Activated T-cell treated with anti-CD3 and anti-CD28 coated beads, Interleukin-2, amount 50 U/mL, for 72 hours (primary cell): ENCODE data around the gene TXNRD2. TPM values are rescaled to one million over a fixed set of nuclear protein-coding genes. Genes with fewer than 3 reads are reported as not detected.

Source experiments
- ATAC-seq, 2 donors: fragments of 150-1000 bp; cut with Tn5 transposase; replicated peaks in 1 of 2; 2 replicates each; pipeline ENCODE4 v1.10.0; 2021; ENCODE audit warnings: moderate library complexity in 2 of 2, mild to moderate bottlenecking in 1 of 2
- DNase-seq, 2 donors: peaks; one replicate each; pipeline ENCODE4 v3.0.0; 2021 to 2022; ENCODE audit warnings: mixed read lengths in 1 of 2
- H3K27ac Mint-ChIP-seq: one replicate; pipeline ENCODE4 v1.8.0; 2022; ENCODE audit warnings: mild to moderate bottlenecking, moderate library complexity, mixed read lengths
- H3K27me3 Mint-ChIP-seq: one replicate; pipeline ENCODE4 v1.8.0; 2022; ENCODE audit warnings: low read depth, mixed read lengths
- H3K36me3 Mint-ChIP-seq, 2 donors: one replicate each; pipeline ENCODE4 v1.8.0; 2022; ENCODE audit warnings: mixed read lengths in 2 of 2, mild to moderate bottlenecking in 1 of 2; ENCODE audit not compliant: insufficient read depth in 2 of 2
- H3K4me1 Mint-ChIP-seq: one replicate; pipeline ENCODE4 v1.8.0; 2022; ENCODE audit warnings: low read depth, mixed read lengths
- H3K4me3 Mint-ChIP-seq, 2 donors: one replicate each; pipeline ENCODE4 v1.8.0; 2022; ENCODE audit warnings: mild to moderate bottlenecking in 2 of 2, mixed read lengths in 2 of 2, moderate library complexity in 2 of 2
- H3K9me3 Mint-ChIP-seq, 2 donors: one replicate each; pipeline ENCODE4 v1.8.0; 2022; ENCODE audit warnings: mixed read lengths in 2 of 2
- total RNA-seq, 2 donors: library from RNA; stranded (reverse); gene quantifications; one replicate each; pipeline ENCODE4 v1.2.3, GENCODE V29; 2022

TXNRD2 gene
- total RNA-seq, 2 donors from 2014 or later = 21.3 to 23.4 TPM

GRCh38 chr22:19966908-19967750 lies 25.5 kb upstream of the TXNRD2 start:
- ATAC-seq (no peak), DNase-seq (no peak)
- H3K36me3 Mint-ChIP-seq = peaks cover 3 to 4% of the 10 kb centered on the region in 2 donors
- H3K4me1 Mint-ChIP-seq = peaks cover 5% of the 10 kb centered on the region
- H3K9me3 Mint-ChIP-seq = no peaks in the 10 kb centered on the region
- H3K27me3 Mint-ChIP-seq = no peaks in the 10 kb centered on the region
- H3K4me3 Mint-ChIP-seq = no peak overlapping the region
- peak overlapping the region; percentile 30 for H3K27ac Mint-ChIP-seq

GRCh38 chr22:19965771-19966709 lies 24.4 kb upstream of the TXNRD2 start:
- Mint-ChIP-seq H3K27me3 (no peaks in the 10 kb centered on the region), H3K27ac (no peak overlapping the region), H3K4me1 (peaks cover 7% of the 10 kb centered on the region), H3K4me3 (no peak overlapping the region), H3K36me3 (peaks cover 3 to 4% of the 10 kb centered on the region in 2 donors), H3K9me3 (no peaks in the 10 kb centered on the region)
- DNase-seq (no peak), ATAC-seq (no peak)

GRCh38 chr22:19964701-19965386 lies 23.2 kb upstream of the TXNRD2 start:
- no peak overlapping the region for H3K4me3 Mint-ChIP-seq
- no peak overlapping the region for H3K27ac Mint-ChIP-seq
- no peaks in the 10 kb centered on the region for H3K27me3 Mint-ChIP-seq
- ATAC-seq (no peak), DNase-seq (no peak)
- H3K4me1 Mint-ChIP-seq = peaks cover 7% of the 10 kb centered on the region
- H3K9me3 Mint-ChIP-seq = no peaks in the 10 kb centered on the region
- peaks cover 3 to 4% of the 10 kb centered on the region in 2 donors for H3K36me3 Mint-ChIP-seq

GRCh38 chr22:19963863-19964642 lies 22.4 kb upstream of the TXNRD2 start:
- H3K9me3 Mint-ChIP-seq = no peaks in the 10 kb centered on the region
- ATAC-seq (no peak), DNase-seq (no peak)
- H3K4me3 Mint-ChIP-seq = no peak overlapping the region
- H3K27me3 Mint-ChIP-seq = no peaks in the 10 kb centered on the region
- H3K27ac Mint-ChIP-seq = no peak overlapping the region
- peaks cover 7% of the 10 kb centered on the region for H3K4me1 Mint-ChIP-seq
- H3K36me3 Mint-ChIP-seq = peaks cover 3 to 4% of the 10 kb centered on the region in 2 donors

- no peaks in the 10 kb centered on the region for H3K9me3 Mint-ChIP-seq
- H3K36me3 Mint-ChIP-seq = peaks cover 3 to 4% of the 10 kb centered on the region in 2 donors
- H3K4me1 Mint-ChIP-seq = peaks cover 7% of the 10 kb centered on the region
- H3K27me3 Mint-ChIP-seq = no peaks in the 10 kb centered on the region
- DNase-seq (peak in 1 of 2 donors; percentile 57), ATAC-seq (peak in 1 of 2 donors; percentile 74)
- no peak overlapping the region for H3K27ac Mint-ChIP-seq
- H3K4me3 Mint-ChIP-seq = no peak overlapping the region
Measured at GRCh38 chr22:19962909-19963806, 21.5 kb upstream of the TXNRD2 start.

GRCh38 chr22:19962246-19962908 lies 20.8 kb upstream of the TXNRD2 start:
- DNase-seq = peak; percentile 58 to 73
- H3K4me3 Mint-ChIP-seq = no peak overlapping the region
- H3K27me3 Mint-ChIP-seq = no peaks in the 10 kb centered on the region
- ATAC-seq = peak; percentile 76 to 80
- H3K9me3 Mint-ChIP-seq = no peaks in the 10 kb centered on the region
- peaks cover 7% of the 10 kb centered on the region for H3K4me1 Mint-ChIP-seq
- H3K36me3 Mint-ChIP-seq = peaks cover 3 to 4% of the 10 kb centered on the region in 2 donors
- no peak overlapping the region for H3K27ac Mint-ChIP-seq

- no peak overlapping the region for H3K4me3 Mint-ChIP-seq
- H3K27me3 Mint-ChIP-seq = no peaks in the 10 kb centered on the region
- H3K27ac Mint-ChIP-seq = no peak overlapping the region
- peaks cover 7% of the 10 kb centered on the region for H3K4me1 Mint-ChIP-seq
- peaks cover under 1 to 4% of the 10 kb centered on the region in 2 donors for H3K36me3 Mint-ChIP-seq
- ATAC-seq = peak in 1 of 2 donors; percentile 3
- H3K9me3 Mint-ChIP-seq = no peaks in the 10 kb centered on the region
- no peak for DNase-seq
Measured at GRCh38 chr22:19961868-19962245, 20.2 kb upstream of the TXNRD2 start.

- no peak overlapping the region for H3K27ac Mint-ChIP-seq
- H3K4me3 Mint-ChIP-seq = no peak overlapping the region
- peaks cover 7% of the 10 kb centered on the region for H3K4me1 Mint-ChIP-seq
- ATAC-seq = no peak
- no peak for DNase-seq
- H3K9me3 Mint-ChIP-seq = no peaks in the 10 kb centered on the region
- peaks cover 0 to 4% of the 10 kb centered on the region in 2 donors for H3K36me3 Mint-ChIP-seq
- no peaks in the 10 kb centered on the region for H3K27me3 Mint-ChIP-seq
Measured at GRCh38 chr22:19961201-19961580, 19.6 kb upstream of the TXNRD2 start.

- Mint-ChIP-seq H3K36me3 (peaks cover 0 to 4% of the 10 kb centered on the region in 2 donors), H3K27me3 (no peaks in the 10 kb centered on the region), H3K27ac (no peak overlapping the region), H3K4me3 (no peak overlapping the region), H3K4me1 (peaks cover 9% of the 10 kb centered on the region), H3K9me3 (no peaks in the 10 kb centered on the region)
- DNase-seq = no peak
- ATAC-seq = peak in 1 of 2 donors; percentile 16
Measured at GRCh38 chr22:19960491-19961200, 19.0 kb upstream of the TXNRD2 start.

GRCh38 chr22:19959587-19960490 lies 18.2 kb upstream of the TXNRD2 start:
- Mint-ChIP-seq H3K4me3 (no peak overlapping the region), H3K36me3 (peaks cover 0 to 2% of the 10 kb centered on the region in 2 donors), H3K27me3 (no peaks in the 10 kb centered on the region), H3K9me3 (no peaks in the 10 kb centered on the region), H3K4me1 (peaks cover 11% of the 10 kb centered on the region), H3K27ac (no peak overlapping the region)
- ATAC-seq (no peak), DNase-seq (no peak)
